GM12864 (cell line): ENCODE measurements around the gene ARHGAP45.

Experiments
- DNase-seq: peaks from one replicate; pipeline ENCODE4 v3.0.0-alpha.2; 2011; ENCODE audit warnings: low read depth
- H3K4me3 ChIP-seq: 2 replicates; pipeline ENCODE4 v1.5.1; 2011; ENCODE audit warnings: mild to moderate bottlenecking, low read depth, low read length, control low read depth
- CTCF ChIP-seq: IDR thresholded peaks from 2 replicates; pipeline ENCODE4 v1.5.1; 2011; ENCODE audit warnings: low read depth, mild to moderate bottlenecking, moderate library complexity, low read length, control low read depth, inconsistent platforms; ENCODE audit errors: missing control alignments

ARHGAP45 gene

DNA sequence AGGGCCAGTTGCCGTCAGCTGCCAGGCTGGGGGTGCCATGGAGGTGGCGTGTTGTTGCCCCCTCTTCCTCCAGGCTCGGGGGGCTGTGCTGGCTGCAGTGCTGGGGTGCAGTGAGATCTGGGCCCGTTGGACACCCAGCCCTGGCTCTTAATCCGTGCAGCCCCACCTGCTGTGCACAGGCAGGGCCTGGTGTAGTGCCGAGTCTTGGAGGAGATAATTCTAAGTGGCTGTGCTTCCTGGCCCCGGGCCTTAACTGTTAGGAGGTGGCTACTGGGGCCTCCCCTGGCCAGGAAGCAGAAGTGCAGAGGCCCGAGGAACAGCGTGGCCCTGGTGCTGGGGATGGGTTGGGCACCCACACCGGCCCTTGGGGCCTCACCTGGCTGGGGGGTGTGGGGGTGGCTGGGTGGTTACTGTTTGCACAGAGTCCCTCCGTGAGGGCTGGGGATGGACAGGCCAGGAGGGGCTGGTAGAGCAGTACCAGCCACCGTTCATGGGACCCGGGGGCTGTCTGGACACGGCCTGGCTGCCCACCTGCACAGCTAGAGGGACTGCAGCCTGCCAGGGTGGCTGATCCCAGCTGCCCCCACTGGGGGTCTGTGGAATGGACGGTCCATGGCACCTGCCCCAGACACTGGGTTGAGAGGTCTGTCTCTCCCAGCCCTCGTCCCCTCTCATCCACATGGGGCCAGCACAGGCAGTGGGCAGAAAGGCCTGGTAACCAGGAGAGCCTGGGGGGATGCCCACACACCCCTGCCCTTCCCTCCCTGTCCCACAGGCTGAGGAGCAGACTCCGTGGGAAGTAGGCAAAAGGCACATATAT lies 40.1 kb downstream of the ARHGAP45 start:
- no peak for TF ChIP-seq CTCF
- no peak for DNase-seq
- H3K4me3 ChIP-seq: no peak overlapping the region

- no peak for TF ChIP-seq CTCF
- no peak for DNase-seq
- no peak overlapping the region for H3K4me3 ChIP-seq
These were observed 40.8 kb downstream of the ARHGAP45 start for GRCh38 chr19:1107661-1108261.

DNA sequence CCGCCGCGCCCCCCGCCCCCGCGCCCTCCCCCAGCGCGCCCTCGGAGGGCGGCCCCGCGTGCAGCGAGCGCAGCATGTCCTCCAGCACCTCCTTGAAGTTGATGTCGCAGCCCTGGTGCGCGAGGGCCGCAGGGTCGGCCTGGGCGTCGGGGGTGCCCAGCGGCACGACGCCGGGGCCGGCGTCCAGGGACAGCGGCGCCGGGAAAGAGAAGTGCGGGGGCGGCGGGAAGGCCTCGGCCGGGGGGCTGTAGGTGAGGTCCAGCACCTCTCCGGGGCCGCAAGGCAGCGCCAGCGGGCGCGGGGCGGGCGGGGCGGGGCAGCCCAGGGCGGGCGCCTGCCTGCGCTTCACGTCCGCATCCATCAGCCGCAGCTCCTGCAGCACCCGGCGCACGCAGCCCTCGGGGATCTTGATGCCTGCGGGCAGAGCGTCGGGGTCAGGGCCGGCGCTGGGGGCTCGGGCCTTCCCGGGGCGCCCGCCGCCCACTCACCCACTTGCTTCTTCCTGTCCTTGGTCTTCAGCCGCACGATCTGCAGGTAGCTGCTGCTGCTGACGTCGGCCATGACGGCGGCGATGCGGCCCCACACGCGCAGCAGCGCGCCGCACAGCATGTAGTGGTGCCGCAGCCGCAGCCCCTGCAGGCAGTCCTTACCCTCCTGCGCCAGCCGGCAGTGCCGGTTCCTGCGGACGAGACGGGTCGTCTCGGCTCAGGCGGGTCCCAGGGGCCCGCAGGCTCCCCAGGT lies 41.5 kb downstream of the ARHGAP45 start:
- DNase-seq: no peak
- no peak overlapping the region for H3K4me3 ChIP-seq
- no peak for TF ChIP-seq CTCF

DNA sequence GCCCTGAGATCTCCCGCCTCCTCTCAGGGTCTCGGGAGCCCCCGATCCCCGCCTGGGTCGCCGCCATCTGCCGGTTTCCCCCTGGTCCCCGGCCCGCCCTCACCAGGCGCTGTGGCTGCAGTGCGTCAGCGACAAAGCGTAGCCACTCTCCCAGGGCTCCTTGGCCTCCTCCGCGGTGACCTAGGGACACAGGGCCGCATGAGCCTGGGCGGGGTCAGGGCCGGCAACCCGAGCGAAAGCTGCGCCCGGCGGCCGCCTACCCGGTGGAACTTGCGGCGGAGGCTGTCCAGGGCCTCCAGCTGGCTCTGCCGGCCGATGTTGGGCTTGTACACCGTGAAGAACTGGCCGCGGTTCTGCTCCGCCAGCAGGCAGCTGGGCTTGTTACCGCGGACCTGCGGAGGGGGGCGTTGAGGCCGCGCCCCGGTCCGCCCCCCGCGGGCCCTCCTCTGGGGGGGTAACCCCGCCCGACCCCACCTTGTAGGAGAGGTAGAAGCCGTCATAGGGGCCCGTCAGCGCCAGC lies 42.1 kb downstream of the ARHGAP45 start:
- TF ChIP-seq CTCF: no peak
- no peak overlapping the region for H3K4me3 ChIP-seq
- no peak for DNase-seq

GRCh38 chr19:1109697-1110671 lies 43.0 kb downstream of the ARHGAP45 start:
- H3K4me3 ChIP-seq: no peak overlapping the region
- TF ChIP-seq CTCF: no peak
- no peak for DNase-seq
